Hepatocyte (in vitro differentiated cells): ENCODE results near the gene IPO8.

ENCODE experiments used
- CTCF ChIP-seq: fragments of 200-600 bp; sonication (generic); IDR thresholded peaks from 2 replicates; pipeline ENCODE4 v1.5.1; 2016; ENCODE audit warnings: antibody characterized with exemption, mild to moderate bottlenecking; ENCODE audit not compliant: poor library complexity
- EZH2 ChIP-seq: fragments of 200-600 bp; sonication (generic); IDR thresholded peaks from 2 replicates; pipeline ENCODE4 v1.6.1; 2016; ENCODE audit warnings: antibody characterized with exemption, mild to moderate bottlenecking, borderline replicate concordance
- EZH2phosphoT487 ChIP-seq: fragments of 200-600 bp; sonication (generic); IDR thresholded peaks from one replicate; pipeline ENCODE4 v1.6.1; 2018; ENCODE audit warnings: antibody characterized with exemption, mild to moderate bottlenecking, low read depth, moderate library complexity; ENCODE audit not compliant: unreplicated experiment, severe bottlenecking

GRCh38 chr12:30595742-30596141, 99.9 kb downstream of the IPO8 start:
- TF ChIP-seq CTCF (no peak), EZH2 (no peak), EZH2phosphoT487 (no peak)
